Common myeloid progenitor, CD34-positive (primary cell): ENCODE results near the gene MAG.
"Not testable (repeated sequence)": the region's sequence is repeated elsewhere in the genome, so short reads cannot be mapped to it uniquely, and the experiment has no call there.

ENCODE experiments used
- CTCF ChIA-PET: fragments of 350-600 bp; sonication (Branson Sonifier 250); formaldehyde crosslinking; loops from one replicate; lab custom pipeline; 2021; ENCODE audit warnings: antibody characterized with exemption; lab: Charles Lee
- POLR2A ChIA-PET: fragments of 350-600 bp; sonication (Branson Sonifier 250); formaldehyde crosslinking; loops from one replicate; lab custom pipeline; 2021; ENCODE audit warnings: antibody characterized with exemption; lab: Charles Lee
- DNase-seq, 3 donors: peaks; one replicate each; pipeline versions ENCODE4 v3.0.0 to v3.0.0-alpha.2; 2013
- H3K27ac ChIP-seq, 2 experiments: 1 replicate in 1 of 2; 2 replicates in 1 of 2; pipeline ENCODE4 v1.7.0; 2013; ENCODE audit warnings: inconsistent platforms in 2 of 2, low read length in 2 of 2, mild to moderate bottlenecking in 2 of 2, low read depth in 1 of 2, moderate library complexity in 1 of 2; ENCODE audit not compliant: severe bottlenecking in 2 of 2, insufficient read depth in 1 of 2, poor library complexity in 1 of 2
- H3K27me3 ChIP-seq, 5 experiments: replicated peaks in 2 of 5; 1 replicate in 3 of 5; 2 replicates in 2 of 5; pipeline versions ENCODE4 v1.6.1 to v1.7.0; 2013; ENCODE audit warnings: low read length in 4 of 5, mild to moderate bottlenecking in 2 of 5, moderate library complexity in 2 of 5, inconsistent platforms in 1 of 5; ENCODE audit not compliant: insufficient read depth in 5 of 5, control insufficient read depth in 4 of 5
- H3K36me3 ChIP-seq, 4 experiments: 1 replicate in 2 of 4; 2 replicates in 2 of 4; pipeline versions ENCODE4 v1.6.1 to v1.7.0; 2013; ENCODE audit warnings: low read length in 3 of 4, control low read depth in 1 of 4, mild to moderate bottlenecking in 1 of 4; ENCODE audit not compliant: control insufficient read depth in 4 of 4, insufficient read depth in 4 of 4
- H3K4me1 ChIP-seq, 4 experiments: 1 replicate in 3 of 4; 2 replicates in 1 of 4; pipeline versions ENCODE4 v1.6.1 to v1.7.1; 2013; ENCODE audit warnings: low read length in 3 of 4, mild to moderate bottlenecking in 3 of 4, control low read depth in 1 of 4, inconsistent platforms in 1 of 4, moderate library complexity in 1 of 4; ENCODE audit not compliant: control insufficient read depth in 4 of 4, insufficient read depth in 4 of 4; ENCODE audit errors: control extremely low read depth in 1 of 4
- H3K4me3 ChIP-seq, 7 experiments: 1 replicate in 4 of 7; 2 replicates in 3 of 7; pipeline versions ENCODE4 v1.5.1 to v1.7.0; 2013; ENCODE audit warnings: mild to moderate bottlenecking in 7 of 7, low read length in 6 of 7, moderate library complexity in 6 of 7, inconsistent platforms in 2 of 7, low read depth in 2 of 7, control low read depth in 1 of 7; ENCODE audit not compliant: insufficient read depth in 4 of 7, control insufficient read depth in 1 of 7; ENCODE audit errors: extremely low read depth in 1 of 7
- H3K9me3 ChIP-seq, 5 experiments: 1 replicate in 4 of 5; 2 replicates in 1 of 5; pipeline versions ENCODE4 v1.6.1 to v1.7.1; 2013; ENCODE audit warnings: low read length in 4 of 5, mild to moderate bottlenecking in 2 of 5, inconsistent platforms in 1 of 5, low read depth in 1 of 5, moderate library complexity in 1 of 5; ENCODE audit not compliant: control insufficient read depth in 4 of 5, insufficient read depth in 2 of 5; ENCODE audit errors: control extremely low read depth in 1 of 5
- WGBS: methylation state at CpG from one replicate; pipeline ENCODE4 v1.1.5; 2013; ENCODE audit not compliant: insufficient coverage; 5-methylcytosine and 5-hydroxymethylcytosine counted together

Gene MAG

DNA sequence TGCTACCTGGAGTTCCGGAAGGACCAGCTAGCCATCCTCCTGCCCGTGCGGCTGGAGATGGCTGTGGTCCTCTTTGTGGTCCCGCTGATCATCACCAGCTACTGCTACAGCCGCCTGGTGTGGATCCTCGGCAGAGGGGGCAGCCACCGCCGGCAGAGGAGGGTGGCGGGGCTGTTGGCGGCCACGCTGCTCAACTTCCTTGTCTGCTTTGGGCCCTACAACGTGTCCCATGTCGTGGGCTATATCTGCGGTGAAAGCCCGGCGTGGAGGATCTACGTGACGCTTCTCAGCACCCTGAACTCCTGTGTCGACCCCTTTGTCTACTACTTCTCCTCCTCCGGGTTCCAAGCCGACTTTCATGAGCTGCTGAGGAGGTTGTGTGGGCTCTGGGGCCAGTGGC is 67.4 kb downstream of the MAG start:
- POLR2A ChIA-PET, H3K4me3 ChIP-seq, H3K9me3 ChIP-seq, H3K36me3 ChIP-seq, CTCF ChIA-PET, DNase-seq, H3K27me3 ChIP-seq, H3K27ac ChIP-seq: not testable (repeated sequence)
- peaks cover 7 to 16% (median 12%) of the 10 kb centered on the region in 4 experiments for H3K4me1 ChIP-seq
- WGBS: 90% methylated on average over 11 of the region's 21 CpGs

DNA sequence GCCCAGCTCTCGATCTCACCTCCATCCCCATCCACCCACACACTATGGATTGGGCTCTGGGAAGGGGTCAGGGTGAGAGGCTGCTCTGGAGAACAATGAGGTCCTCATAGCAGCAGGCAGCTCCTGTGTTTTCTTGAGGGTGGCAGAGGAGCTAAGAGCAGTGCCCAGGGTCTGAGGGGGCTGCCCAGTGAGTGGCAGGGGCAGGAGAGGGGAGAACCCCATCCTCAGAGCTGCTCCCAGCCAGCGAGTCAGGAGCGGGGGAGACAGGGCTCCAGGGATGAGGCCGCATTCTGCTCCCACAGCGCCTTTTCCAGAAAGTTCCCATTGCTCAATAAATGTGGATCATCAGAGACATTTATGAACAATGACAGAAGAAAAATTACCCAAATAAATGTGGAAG is 68.1 kb downstream of the MAG start:
- POLR2A ChIA-PET, H3K36me3 ChIP-seq, H3K4me3 ChIP-seq, H3K27ac ChIP-seq, H3K27me3 ChIP-seq, CTCF ChIA-PET, DNase-seq, H3K9me3 ChIP-seq: not testable (repeated sequence)
- H3K4me1 ChIP-seq: peaks cover 7 to 16% (median 12%) of the 10 kb centered on the region in 4 experiments
- no CpG with 5 or more reads among the region's 5 CpGs for WGBS

DNA sequence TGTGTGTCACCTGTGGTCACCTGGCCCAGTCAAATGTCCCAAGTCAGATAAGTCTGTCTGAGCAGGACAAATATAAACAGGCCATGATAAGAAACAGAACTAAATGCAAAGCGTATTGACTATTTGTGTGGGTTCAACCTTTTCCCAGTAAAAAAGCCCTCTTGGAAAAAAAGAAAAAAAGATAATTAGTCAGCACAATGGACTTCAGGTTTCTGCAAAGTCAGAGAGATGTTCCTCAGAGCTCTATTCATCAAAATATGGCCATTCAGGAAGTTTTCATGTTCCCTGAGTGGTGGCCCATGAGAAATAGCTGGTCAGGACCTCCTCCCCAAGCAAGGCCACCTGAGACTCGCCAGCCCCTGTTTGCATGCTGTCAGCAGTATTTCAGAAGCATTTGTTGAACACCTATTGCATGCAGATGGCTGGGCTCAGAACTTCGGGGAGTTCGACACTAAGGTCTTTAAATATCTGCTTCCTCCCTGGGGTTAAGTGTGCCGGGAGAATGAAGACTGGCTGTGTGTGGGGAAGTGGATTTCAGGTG is 69.0 kb downstream of the MAG start:
- no peak overlapping the region for H3K4me3 ChIP-seq
- 79% methylated on average over 4 of the region's 5 CpGs for WGBS
- H3K4me1 ChIP-seq: peaks cover 7 to 16% (median 12%) of the 10 kb centered on the region in 4 experiments
- ChIA-PET CTCF (interaction anchor here (1.5 kb wide), 1 partner anchor 9 kb away, joined by 3 read pairs; no protein-coding TSS in a partner anchor), POLR2A (no interaction called here)
- H3K27ac ChIP-seq: no peak overlapping the region
- no peak for DNase-seq
- no peaks in the 10 kb centered on the region for H3K36me3 ChIP-seq
- H3K27me3 ChIP-seq: no peaks in the 10 kb centered on the region
- no peaks in the 10 kb centered on the region for H3K9me3 ChIP-seq

DNA sequence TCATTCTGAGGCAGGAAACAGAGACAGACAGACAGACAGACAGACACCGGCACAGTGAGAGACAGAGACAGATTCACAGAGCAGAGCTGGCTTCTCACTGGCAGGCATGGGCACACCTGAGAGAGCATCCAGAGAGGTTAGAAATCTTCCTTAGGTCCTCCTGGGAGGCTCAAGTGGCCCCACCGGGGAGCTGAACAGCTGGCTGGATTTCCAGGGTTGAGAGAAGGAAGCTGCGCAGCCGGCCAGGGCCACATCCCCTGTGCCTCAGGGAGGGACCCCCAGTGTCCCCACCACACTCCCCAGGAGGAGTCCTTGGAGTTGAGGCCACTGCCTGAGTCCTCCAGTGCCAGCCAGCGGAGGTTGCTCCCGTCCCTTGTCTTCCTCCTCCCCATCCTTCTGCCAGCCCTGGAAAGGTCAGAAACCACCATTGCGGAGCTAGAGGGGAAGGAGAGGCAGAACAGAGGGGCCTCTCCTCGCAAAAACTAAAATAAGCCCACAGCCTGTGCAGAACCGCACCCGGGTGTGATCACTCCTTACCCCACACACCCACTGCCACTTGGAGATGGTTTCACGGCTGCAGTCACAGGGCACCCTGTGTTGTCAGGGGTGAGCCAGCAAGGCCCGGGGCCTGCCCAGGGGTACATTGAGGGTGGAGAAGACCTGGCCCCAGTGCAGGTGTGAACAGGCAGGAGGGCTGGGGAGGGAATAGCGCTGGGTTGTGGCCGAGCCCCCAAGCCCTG is 70.5 kb downstream of the MAG start:
- Histone ChIP-seq H3K36me3 (no peaks in the 10 kb centered on the region), H3K9me3 (no peaks in the 10 kb centered on the region), H3K4me3 (no peak overlapping the region), H3K27me3 (peaks cover 0 to 2% (median 0%) of the 10 kb centered on the region in 5 experiments), H3K4me1 (peaks cover 5 to 16% (median 11%) of the 10 kb centered on the region in 4 experiments), H3K27ac (no peak overlapping the region)
- POLR2A ChIA-PET: no interaction called here
- 95% methylated on average over 7 of the region's 14 CpGs for WGBS
- CTCF ChIA-PET: interaction anchor here (0.6 to 1.5 kb wide), 3 partner anchors 9 to 147 kb away, joined by 3 to 5 read pairs (median 3); no protein-coding TSS in a partner anchor
- no peak for DNase-seq

DNA sequence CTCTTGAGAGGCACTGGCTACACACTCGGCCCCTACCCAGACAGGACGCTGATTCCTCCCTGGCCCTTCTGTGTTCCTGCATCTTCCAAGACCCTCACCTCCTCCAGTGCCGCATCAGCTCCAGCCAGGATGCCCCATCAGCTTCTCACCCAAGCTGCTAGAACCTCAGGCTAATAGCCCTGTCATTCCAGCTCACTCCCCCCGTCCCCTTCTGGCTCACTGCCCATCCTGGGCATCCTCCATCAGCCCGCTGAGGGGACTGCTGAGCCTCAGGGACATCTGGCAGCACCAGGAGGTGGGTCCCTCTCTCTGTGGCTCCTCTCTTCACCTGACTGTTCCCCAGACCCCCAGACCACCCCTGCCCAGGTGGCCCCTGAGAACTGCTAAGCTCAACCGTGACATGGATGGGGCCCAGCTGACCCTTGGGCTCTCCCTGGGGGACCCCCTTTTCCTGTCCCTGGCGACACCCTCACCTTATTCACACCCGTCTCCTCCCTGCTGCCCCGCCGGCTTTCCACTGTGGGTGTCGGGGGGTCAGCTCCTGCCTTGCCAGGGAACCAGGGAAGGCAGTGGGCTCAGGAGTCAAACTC is 71.1 kb downstream of the MAG start:
- WGBS: 100% methylated on average over 5 of the region's 11 CpGs
- DNase-seq: no peak
- Histone ChIP-seq H3K27me3 (peaks cover 0 to 2% (median 0%) of the 10 kb centered on the region in 5 experiments), H3K36me3 (no peaks in the 10 kb centered on the region), H3K9me3 (no peaks in the 10 kb centered on the region), H3K4me3 (no peak overlapping the region), H3K4me1 (peaks cover under 1 to 9% (median 6%) of the 10 kb centered on the region in 4 experiments), H3K27ac (no peak overlapping the region)
- POLR2A ChIA-PET: no interaction called here
- CTCF ChIA-PET: interaction anchor here (0.6 to 1.3 kb wide), 3 partner anchors 10 to 146 kb away, joined by 3 to 5 read pairs (median 3); no protein-coding TSS in a partner anchor
